Epidermal melanocyte (primary cell): ENCODE results near the gene FARP2.

Source experiments
- DNase-seq: peaks from one replicate; pipeline ENCODE4 v3.0.0; 2011; ENCODE audit warnings: low spot score; ENCODE audit not compliant: insufficient read length

Gene FARP2

GRCh38 chr2:241325257-241325656 is 30.8 kb upstream of the FARP2 start:
- DNase-seq, result no peak

- no peak for DNase-seq
These were observed 26.1 kb upstream of the FARP2 start for GRCh38 chr2:241329669-241330615.

- DNase-seq, result no peak
These were observed 25.5 kb upstream of the FARP2 start for GRCh38 chr2:241330616-241330981.

GRCh38 chr2:241334813-241335212 is 21.3 kb upstream of the FARP2 start:
- no peak for DNase-seq

GRCh38 chr2:241339839-241340630 is 16.1 kb upstream of the FARP2 start:
- no peak for DNase-seq

- DNase-seq, result no peak
These were observed 15.4 kb upstream of the FARP2 start for GRCh38 chr2:241340631-241341163.

- no peak for DNase-seq
These were observed 11.0 kb upstream of the FARP2 start for GRCh38 chr2:241344925-241345651.

- no peak for DNase-seq
These were observed 6.1 kb upstream of the FARP2 start for GRCh38 chr2:241349941-241350340.

- no peak for DNase-seq
These were observed 5.6 kb upstream of the FARP2 start for GRCh38 chr2:241350530-241350877.

GRCh38 chr2:241350878-241351639 is 5.0 kb upstream of the FARP2 start:
- DNase-seq, result no peak

- no peak for DNase-seq
These were observed 4.4 kb upstream of the FARP2 start for GRCh38 chr2:241351640-241352031.

- DNase-seq, result no peak
These were observed 3.9 kb upstream of the FARP2 start for GRCh38 chr2:241352227-241352626.

- DNase-seq, result no peak
These were observed 1.1 kb upstream of the FARP2 start for GRCh38 chr2:241354668-241355658.

GRCh38 chr2:241356871-241357260 is 781 bp downstream of the FARP2 start:
- DNase-seq, result no peak

- DNase-seq, result no peak
These were observed 1.4 kb downstream of the FARP2 start for GRCh38 chr2:241357531-241357930.

GRCh38 chr2:241358470-241358869 is 2.4 kb downstream of the FARP2 start:
- DNase-seq, result no peak

- no peak for DNase-seq
These were observed 3.5 kb downstream of the FARP2 start for GRCh38 chr2:241359481-241360045.

GRCh38 chr2:241363426-241363825 is 7.3 kb downstream of the FARP2 start:
- no peak for DNase-seq

GRCh38 chr2:241364781-241365180 is 8.7 kb downstream of the FARP2 start:
- DNase-seq, result no peak
